Measurements from ENCODE around the gene EDRF1. TPM values are rescaled to one million over a fixed set of nuclear protein-coding genes. Genes with fewer than 3 reads are reported as not detected.

The EDRF1 gene
- total RNA-seq, 2 donors from 2014 or later = 22.4 to 29.8 TPM

DNA sequence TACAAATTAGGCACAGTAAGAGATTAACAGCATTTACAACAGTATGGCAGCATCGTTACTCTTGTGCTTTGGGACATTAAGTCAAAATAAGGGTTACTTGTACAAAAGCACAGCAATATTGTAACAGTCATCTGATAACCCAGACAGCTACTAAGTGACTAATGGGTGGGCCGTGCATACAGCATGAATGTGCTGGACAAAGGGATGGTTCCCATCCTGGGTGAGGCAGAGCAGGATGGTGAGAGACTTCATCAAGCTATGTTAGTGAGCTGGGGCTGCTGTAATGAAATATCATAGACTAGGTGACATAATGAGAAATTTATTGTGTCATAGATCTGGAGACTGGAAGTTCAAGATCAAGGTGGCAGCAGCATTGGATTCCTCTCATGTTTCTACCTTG is 25.4 kb downstream of the EDRF1 start:
- TF ChIP-seq POLR2A (IDR thresholded peaks at IDR 0.05) (no peak), CTCF (IDR thresholded peaks at IDR 0.05) (no peak)
- no peak overlapping the region for H3K27ac ChIP-seq
- H3K4me3 ChIP-seq = no peak overlapping the region
- intact Hi-C loops (cut with DNase I) = no loop called here
- H3K36me3 ChIP-seq (replicated peaks in 1 of 2; ENCODE audit: insufficient read depth in 1 of 2, low read depth in 2 of 2) = peaks cover 3 to 41% of the 10 kb centered on the region in 2 donors
- no peaks in the 10 kb centered on the region for H3K27me3 ChIP-seq
- no peaks in the 10 kb centered on the region for H3K4me1 ChIP-seq
- DNase-seq (no peak), ATAC-seq (no peak)
- H3K9me3 ChIP-seq = no peaks in the 10 kb centered on the region
- WGBS, 2 donors = 94 to 100% methylated on average over 2 of the region's 2 CpGs

GRCh38 chr10:125747417-125747816 is 27.9 kb downstream of the EDRF1 start:
- no peak overlapping the region for H3K27ac ChIP-seq
- WGBS, 2 donors = 33 to 42% methylated on average over 5 of the region's 5 CpGs
- intact Hi-C loops (cut with DNase I) = no loop called here
- H3K9me3 ChIP-seq = no peaks in the 10 kb centered on the region
- H3K36me3 ChIP-seq (replicated peaks in 1 of 2; ENCODE audit: insufficient read depth in 1 of 2, low read depth in 2 of 2) = peaks cover 4 to 32% of the 10 kb centered on the region in 2 donors
- H3K4me1 ChIP-seq = no peaks in the 10 kb centered on the region
- H3K27me3 ChIP-seq = no peaks in the 10 kb centered on the region
- DNase-seq (no peak), ATAC-seq (no peak)
- no peak overlapping the region for H3K4me3 ChIP-seq
- TF ChIP-seq POLR2A (IDR thresholded peaks at IDR 0.05) = no peak
- TF ChIP-seq CTCF (IDR thresholded peaks at IDR 0.05) = no peak

- Histone ChIP-seq H3K4me1 (peaks cover 10% of the 10 kb centered on the region), H3K36me3 (replicated peaks in 1 of 2; ENCODE audit: insufficient read depth in 1 of 2, low read depth in 2 of 2) (peaks cover 19 to 26% of the 10 kb centered on the region in 2 donors), H3K27ac (no peak overlapping the region), H3K27me3 (no peaks in the 10 kb centered on the region), H3K9me3 (no peaks in the 10 kb centered on the region), H3K4me3 (no peak overlapping the region)
- 45 to 52% methylated on average over 5 of the region's 5 CpGs for WGBS, 2 donors
- ATAC-seq (no peak), DNase-seq (no peak)
- intact Hi-C loops (cut with DNase I) = no loop called here
- TF ChIP-seq CTCF (IDR thresholded peaks at IDR 0.05) (no peak), POLR2A (IDR thresholded peaks at IDR 0.05) (no peak)
Measured at GRCh38 chr10:125756196-125756595, 36.7 kb downstream of the EDRF1 start.

DNA sequence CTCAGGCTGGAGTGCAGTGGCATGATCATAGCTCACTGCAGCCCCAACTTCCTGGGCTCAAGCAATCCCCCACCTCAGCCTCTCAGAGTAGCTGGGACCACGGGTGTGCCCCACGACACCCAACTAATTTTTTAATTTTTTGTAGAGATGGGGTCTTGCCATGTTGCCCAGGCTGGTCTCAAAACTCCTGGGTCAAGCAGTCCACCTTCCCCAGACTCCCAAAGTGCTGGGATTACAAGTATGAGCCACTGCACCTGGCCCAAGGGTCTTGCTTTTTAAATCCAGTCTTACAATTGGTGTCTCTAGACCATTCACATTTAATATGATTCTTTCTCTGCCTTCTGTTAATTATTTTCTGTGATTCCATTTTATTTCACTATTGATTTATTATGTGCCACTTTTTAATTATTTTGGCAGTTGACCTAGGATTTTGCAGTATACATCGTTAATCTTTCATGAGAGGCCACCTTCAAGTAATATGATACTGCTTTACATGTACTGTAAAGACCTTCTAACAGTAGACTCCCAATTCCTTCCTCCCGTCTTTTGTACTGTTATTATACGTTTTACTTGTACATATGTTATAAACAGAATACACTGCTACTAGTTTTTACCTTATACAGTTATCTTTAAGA is 37.5 kb downstream of the EDRF1 start:
- intact Hi-C loops (cut with DNase I) = no loop called here
- 79 to 82% methylated on average over 5 of the region's 5 CpGs for whole genome bisulfite sequencing, 2 donors
- ATAC-seq = no peak
- no peaks in the 10 kb centered on the region for H3K9me3 ChIP-seq
- peaks cover 14 to 23% of the 10 kb centered on the region in 2 donors for H3K36me3 ChIP-seq (replicated peaks in 1 of 2; ENCODE audit: insufficient read depth in 1 of 2, low read depth in 2 of 2)
- no peak for DNase-seq
- no peaks in the 10 kb centered on the region for H3K27me3 ChIP-seq
- TF ChIP-seq CTCF (IDR thresholded peaks at IDR 0.05) (no peak), POLR2A (IDR thresholded peaks at IDR 0.05) (no peak)
- no peak overlapping the region for H3K4me3 ChIP-seq
- H3K4me1 ChIP-seq = peaks cover 10% of the 10 kb centered on the region
- H3K27ac ChIP-seq = no peak overlapping the region

GRCh38 chr10:125757742-125758141 is 38.2 kb downstream of the EDRF1 start:
- intact Hi-C loops (cut with DNase I) = no loop called here
- Histone ChIP-seq H3K4me3 (no peak overlapping the region), H3K36me3 (replicated peaks in 1 of 2; ENCODE audit: insufficient read depth in 1 of 2, low read depth in 2 of 2) (peaks cover 14 to 23% of the 10 kb centered on the region in 2 donors), H3K4me1 (peaks cover 10% of the 10 kb centered on the region), H3K27ac (no peak overlapping the region), H3K9me3 (no peaks in the 10 kb centered on the region), H3K27me3 (no peaks in the 10 kb centered on the region)
- 93 to 94% methylated on average over 4 of the region's 4 CpGs for WGBS, 2 donors
- ATAC-seq = no peak
- no peak for DNase-seq
- TF ChIP-seq CTCF (IDR thresholded peaks at IDR 0.05) = no peak
- TF ChIP-seq POLR2A (IDR thresholded peaks at IDR 0.05) = no peak
